ENCODE results near the gene RAP1GAP.
"Not testable (repeated sequence)": the region's sequence is repeated elsewhere in the genome, so short reads cannot be mapped to it uniquely, and the experiment has no call there.

RAP1GAP gene

DNA sequence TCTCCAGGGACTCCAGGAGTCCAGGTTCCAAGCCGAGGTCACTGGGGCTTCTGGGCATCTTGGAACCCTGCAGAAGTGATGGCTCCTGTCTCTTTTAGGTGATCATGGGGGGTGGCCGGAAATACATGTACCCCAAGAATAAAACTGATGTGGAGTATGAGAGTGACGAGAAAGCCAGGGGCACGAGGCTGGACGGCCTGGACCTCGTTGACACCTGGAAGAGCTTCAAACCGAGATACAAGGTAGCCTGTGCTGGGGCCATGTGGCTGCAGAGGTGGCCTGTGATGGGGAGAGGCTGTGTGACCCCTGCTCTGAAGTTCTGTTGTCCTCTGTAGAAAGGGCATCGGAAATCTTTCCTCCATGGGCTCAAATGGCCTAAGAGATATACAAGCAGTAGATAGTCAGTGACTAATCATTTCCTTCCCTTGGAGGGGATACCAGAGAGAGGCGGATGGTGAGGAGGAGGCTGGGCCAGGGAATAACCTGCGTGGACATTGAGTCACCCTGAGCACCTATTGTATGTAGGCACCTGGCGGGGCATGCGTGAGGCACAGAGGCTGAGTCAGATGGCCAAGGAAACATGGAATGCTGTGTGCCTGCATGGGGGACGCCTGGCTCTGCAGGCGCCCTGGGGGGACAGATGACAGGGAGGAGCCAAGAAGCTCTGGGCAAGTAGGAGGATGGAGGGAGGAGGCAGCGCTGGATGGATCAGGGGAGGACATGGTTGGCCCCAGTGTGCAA lies 101.0 kb downstream of the RAP1GAP start:
- no peak for DNase-seq

DNA sequence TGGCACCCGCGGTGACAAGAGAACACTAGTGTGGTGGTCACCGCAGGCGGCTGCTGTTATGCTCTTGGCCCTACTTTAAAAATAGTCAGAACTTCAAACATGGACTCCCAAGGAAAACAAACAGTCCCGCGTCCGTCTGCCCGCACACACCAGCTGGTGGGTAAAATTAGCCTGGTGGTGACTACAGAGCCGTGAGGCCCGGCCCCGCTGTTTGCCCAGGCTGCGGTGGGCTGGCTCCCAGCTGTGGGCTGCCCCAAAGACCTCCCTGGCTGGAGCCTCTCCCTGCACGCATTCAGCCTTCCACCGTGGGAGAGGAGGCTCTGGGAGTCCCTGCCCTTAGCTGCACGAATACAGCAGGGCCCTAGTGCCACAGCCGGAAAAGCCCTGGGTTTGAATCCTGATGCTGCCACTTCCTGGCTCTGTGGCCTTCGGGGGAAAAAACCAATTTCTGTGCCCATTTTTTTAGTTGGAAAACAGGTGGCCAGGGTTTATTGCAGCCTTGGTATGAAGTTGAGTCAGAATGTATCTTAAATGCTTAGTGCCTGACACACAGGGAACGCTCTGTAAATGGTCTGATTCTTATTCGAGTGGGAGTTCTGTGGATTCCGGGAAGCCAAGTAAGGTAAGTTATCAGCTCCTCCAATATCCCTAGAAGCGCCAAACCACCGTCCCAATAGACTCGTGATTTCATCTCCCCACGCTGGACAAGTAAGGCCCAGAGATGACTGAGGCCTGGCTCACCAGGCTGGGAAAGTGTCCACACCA lies 101.7 kb downstream of the RAP1GAP start:
- DNase-seq, result no peak

DNA sequence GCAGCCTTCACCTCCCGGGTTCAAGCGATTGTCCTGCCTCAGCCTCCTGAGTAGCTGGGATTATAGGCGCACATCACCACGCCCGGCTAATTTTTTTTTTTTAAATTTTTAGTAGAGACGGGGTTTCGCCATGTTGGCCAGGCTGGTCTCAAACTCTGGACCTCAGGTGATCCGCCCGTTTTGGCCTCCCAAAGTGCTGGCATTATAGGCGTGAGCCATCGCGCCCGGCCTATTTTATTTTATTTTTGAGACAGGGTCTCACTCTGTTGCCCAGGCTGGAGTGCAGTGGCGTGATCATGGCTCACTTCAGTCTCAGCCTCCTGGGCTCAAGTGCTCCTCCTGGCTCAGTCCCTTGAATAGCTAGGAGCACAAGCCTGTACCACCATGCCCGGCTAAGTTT lies 102.8 kb downstream of the RAP1GAP start:
- DNase-seq, result not testable (repeated sequence)

DNA sequence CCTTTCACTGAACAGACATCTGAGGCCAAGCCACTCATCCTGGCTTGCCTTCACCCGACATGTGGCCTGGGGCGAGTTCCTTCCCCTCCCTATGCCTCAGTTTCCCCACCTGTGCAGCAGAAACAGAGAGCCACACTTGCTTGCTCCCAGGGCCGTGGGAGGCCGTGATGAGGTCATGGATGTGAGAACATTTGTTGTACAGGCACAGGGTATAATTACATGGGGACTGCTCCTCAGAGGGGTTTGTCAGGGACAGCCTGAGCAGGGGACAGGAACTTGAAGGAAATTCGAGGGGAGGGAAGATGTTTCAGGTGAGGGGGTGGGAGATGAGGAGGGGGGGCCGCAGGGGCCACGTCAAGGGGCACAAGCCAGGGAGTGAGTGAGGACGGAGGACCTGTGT lies 103.9 kb downstream of the RAP1GAP start:
- DNase-seq, result no peak

DNA sequence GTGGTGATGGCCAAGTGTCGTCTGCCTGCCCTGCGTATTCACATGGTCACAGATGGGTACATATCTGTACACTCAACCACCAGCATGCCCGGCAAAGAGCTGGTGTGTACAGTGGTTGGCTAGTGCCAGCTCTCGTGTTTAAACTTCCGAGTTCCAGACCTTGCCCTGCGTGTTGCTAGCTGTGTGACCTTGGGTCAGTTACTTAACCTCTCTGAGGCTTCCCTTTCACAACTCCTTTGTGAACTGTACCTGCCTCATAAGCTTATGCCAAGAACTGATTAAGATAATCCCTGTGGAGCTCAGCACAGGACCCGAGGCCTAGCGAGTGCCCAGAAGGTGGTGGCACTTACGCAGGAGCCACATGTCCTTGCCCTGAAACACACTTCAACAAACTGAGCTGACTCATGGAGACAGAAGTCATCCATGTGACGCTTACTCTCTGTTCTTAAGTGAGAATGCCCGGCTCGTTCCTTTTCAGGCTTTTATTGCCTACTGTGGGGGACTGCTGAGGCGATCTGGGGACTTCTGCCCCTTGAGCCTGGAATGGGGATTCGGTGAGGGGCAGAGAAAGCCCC lies 104.5 kb downstream of the RAP1GAP start:
- no peak for DNase-seq

DNA sequence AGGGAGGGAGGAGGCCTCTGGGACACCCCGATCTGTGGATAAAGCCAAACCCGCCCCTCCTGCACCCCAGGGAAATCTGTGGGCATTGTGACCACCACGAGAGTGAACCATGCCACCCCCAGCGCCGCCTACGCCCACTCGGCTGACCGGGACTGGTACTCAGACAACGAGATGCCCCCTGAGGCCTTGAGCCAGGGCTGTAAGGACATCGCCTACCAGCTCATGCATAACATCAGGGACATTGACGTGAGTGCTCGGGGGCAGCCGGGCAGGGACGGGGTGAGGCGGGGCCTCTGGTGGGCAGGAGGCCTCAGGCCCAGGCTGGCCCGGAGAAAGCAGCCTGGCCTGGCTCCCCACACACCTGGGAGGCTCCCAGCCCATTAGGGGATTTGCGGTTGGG lies 105.2 kb downstream of the RAP1GAP start:
- DNase-seq, result no peak

DNA sequence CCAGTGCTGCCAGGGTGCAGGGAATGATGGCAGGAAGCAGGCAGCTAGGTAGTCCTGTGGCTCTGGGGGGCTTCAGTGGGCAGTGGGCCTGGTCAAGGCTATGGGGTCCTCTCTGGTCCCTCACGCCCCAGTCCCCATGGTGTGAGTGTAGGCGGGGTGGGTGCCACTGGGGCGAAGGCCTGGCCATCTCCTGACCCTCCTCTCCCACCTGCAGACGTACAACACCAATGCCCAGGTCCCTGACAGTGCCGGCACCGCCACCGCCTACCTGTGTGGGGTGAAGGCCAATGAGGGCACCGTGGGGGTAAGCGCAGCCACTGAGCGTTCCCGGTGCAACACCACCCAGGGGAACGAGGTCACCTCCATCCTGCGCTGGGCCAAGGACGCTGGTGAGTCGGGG lies 106.3 kb downstream of the RAP1GAP start:
- no peak for DNase-seq

DNA sequence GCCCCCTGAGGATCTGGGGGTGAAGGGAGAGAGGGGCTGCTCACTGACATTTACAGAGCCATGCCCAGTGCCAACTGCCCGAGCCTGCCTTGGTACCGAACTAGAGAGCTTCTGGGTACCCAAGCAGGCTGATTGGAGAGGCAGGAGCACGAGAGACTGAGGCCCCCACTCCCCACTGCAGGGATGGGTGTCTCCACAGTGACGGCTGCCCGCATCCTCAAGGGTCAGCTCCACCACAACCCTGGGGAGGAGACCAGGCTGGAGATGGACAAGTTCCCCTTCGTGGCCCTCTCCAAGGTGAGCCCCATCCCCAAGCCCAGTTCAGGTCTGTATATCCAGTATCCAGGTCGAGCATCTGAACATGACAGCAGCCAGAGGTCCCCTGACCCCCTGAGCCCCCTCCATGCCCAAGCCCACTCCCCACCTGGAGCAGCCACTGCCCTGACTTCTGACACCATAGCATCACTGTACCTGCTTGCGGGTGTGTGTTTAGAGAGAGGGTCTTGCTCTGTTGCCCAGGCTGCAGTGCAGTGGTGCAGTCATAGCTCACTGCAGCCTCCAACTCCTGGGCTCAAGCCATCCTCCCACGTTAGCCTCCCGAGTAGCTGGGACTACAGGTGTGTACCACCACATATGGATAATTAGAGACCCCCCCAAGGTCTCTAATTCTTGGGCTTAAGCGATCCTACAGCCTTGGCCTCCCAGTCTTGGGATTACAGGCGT lies 108.1 kb downstream of the RAP1GAP start:
- no peak for DNase-seq

DNA sequence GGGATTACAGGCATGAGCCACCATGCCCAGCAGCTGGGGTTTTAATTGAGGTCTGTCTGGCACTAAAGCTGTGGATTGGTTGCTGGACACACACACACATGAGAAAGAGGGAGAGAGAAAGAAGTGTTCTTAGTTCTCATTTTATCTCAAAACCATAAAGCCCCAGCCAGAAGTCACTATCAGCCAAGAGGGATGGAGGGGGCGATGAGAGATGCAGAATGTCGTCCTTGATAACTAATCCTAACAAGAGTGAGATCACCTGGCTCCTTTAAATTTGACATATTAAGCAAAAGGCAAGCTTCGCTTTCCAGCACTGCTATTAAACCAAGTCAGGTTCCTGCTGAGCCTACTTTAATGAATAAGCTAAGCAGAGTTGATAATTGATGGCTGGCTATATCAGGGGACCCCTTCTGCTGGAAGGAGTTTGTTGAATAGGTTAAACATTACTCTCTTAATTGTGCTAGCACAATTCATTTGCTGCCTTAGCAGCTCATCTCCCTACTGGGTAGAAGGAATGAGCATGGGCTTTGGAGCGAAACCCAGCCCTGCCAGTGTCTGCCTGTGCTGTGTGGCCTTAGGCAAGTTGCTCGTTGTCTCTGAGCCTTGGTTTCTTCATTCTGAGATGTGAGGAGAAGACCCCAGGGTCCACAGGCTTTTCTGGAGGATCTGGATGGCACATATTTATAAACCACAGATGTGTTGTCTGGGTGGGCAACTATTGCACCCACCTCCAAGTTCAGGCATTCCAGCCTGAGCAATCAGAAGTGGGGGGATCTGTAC lies 109.2 kb downstream of the RAP1GAP start:
- no peak for DNase-seq

DNA sequence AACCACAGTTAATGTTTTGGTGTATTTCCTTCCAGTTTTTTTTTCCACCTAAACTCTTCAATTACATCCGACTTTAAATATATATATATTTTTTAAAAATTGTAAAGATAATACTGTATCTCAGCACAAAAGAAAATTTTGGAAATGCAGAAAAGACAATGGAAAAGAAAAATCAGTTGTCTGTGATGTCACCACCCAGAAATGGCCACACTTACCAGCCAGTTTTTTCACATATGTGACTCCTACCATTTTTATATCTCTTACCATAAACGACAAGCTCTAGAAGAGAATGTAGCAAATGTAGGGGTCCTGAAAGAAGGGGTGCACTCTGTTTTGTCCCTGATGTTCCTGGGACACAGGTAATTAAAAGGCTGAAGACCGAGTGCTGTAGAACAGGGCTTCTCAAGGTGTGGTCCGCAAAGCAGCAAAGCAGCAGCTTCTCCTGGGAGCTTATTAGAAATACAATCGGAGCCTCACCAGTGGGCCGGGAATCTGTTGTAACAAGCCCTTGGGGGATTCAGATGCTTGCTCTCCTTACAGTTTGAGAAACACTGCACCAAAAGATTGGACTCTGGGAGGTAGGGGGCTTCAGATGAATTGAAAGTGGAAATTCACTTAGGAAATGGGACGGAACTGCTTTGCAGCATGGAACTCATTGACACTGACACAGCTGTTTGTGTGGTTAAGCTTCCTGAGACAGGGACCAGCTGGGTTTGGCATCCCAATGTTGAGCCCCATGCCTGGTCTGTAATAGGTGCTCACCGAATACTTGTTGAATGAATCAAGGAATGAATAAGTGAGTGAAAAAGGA lies 115.8 kb downstream of the RAP1GAP start:
- no peak for DNase-seq

DNA sequence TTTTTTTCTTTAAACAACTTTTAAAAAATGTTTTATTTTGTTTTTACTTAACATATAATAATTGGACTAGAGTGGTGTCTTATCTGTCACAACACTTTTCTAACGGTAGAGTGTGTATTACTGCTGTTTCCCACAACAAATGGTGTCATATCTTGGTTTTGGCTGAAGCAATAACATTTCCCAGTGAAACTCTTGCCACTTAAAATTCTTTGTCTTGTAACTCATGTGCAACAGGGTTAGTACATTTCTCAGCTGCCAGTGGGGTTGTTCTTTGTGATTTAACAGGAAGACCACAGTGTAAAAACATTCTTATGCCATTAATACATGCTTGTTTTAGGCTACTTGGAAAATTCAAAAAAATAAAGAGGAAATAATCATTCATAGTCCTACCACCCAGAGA lies 116.4 kb downstream of the RAP1GAP start:
- no peak for DNase-seq

DNA sequence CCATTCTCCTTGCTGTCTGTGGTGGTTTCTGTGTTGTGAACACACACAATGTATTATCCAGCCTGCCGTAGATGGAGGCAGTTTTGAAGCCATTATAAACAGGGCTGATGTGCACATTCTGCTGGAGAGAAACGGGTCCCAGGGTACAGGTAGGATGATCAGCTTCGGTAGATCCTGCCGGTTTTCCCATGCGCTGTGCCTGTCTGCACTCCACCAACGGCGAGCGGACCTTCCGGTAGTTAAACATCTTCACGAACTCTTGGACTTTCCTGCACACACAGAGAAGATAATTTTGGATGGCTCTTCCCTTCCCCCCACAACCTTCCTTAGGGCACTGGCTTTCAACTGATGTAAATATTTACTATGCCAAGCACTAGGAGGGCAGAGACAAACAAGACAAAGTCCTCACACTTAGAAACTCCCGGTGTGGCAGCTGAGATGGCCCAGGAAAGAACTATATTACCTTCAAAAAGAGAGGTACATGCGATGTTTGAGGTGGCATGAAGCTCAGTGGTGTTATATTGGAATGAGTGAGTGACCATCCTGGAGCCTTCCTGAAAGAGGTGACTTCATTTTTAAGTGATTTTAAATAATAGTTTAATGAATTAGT lies 118.2 kb downstream of the RAP1GAP start:
- DNase-seq, result no peak

DNA sequence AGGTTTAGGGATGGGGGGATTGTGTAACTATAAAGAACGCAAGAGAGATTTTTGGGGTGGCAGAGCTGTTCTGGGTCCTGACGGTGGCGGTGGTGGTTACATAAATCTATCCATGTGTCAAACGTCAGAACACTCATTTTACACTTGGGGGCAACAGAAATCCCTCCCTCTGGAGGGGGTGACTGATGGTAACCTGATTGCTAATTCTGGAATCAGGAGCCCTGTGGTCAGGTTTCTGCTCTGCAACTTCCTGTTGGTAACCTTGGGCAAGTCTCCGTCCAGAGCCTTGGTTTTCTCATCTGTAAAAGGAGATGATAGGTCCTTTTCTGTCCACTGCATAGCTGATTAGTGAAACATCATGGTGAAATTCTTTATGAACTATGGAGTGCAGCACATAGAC lies 119.1 kb downstream of the RAP1GAP start:
- no peak for DNase-seq

DNA sequence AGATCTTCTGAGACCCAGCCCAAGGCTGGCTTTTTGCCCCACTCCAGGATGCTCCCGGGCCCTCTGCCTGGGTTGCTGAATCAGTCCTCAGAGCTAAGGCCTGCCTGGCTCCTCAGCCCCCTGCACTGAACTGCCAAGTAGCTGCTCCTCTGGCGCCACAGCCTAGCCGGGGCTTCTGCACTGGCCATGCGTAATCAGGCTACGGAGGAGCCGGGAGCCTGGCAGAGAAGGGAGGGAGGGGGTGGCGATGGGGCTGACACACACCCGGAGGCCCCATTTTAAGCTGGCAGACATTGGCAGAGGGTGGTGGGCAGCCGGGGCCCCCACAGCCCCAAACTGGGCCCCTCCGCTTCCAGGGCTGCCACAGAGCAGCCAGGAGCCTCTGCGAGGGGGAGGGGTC lies 121.3 kb downstream of the RAP1GAP start:
- DNase-seq, result no peak
